HG02588 (cell line): ENCODE results near the gene SPPL3.
"Not testable (repeated sequence)": the region's sequence is repeated elsewhere in the genome, so short reads cannot be mapped to it uniquely, and the experiment has no call there.

ENCODE experiments used
- ATAC-seq: cut with Tn5 transposase; IDR thresholded peaks from one replicate; pipeline ENCODE4 v1.9.1; 2021; ENCODE audit warnings: mild to moderate bottlenecking, moderate library complexity; ENCODE audit not compliant: unreplicated experiment

SPPL3 gene

GRCh38 chr12:120845696-120846095, 58.5 kb downstream of the SPPL3 start:
- ATAC-seq = no peak

- no peak for ATAC-seq
These were observed 59.2 kb downstream of the SPPL3 start for GRCh38 chr12:120844768-120845449.

GRCh38 chr12:120844297-120844696, 59.9 kb downstream of the SPPL3 start:
- no peak for ATAC-seq

- no peak for ATAC-seq
These were observed 60.7 kb downstream of the SPPL3 start for GRCh38 chr12:120843472-120843871.

GRCh38 chr12:120842595-120842994, 61.6 kb downstream of the SPPL3 start:
- no peak for ATAC-seq

GRCh38 chr12:120841525-120841924, 62.6 kb downstream of the SPPL3 start:
- ATAC-seq = no peak

GRCh38 chr12:120839503-120839902, 64.7 kb downstream of the SPPL3 start:
- no peak for ATAC-seq

GRCh38 chr12:120838629-120839383, 65.4 kb downstream of the SPPL3 start:
- not testable (repeated sequence) for ATAC-seq

GRCh38 chr12:120836114-120836684, 68.0 kb downstream of the SPPL3 start:
- ATAC-seq = no peak

- ATAC-seq = no peak
These were observed 68.5 kb downstream of the SPPL3 start for GRCh38 chr12:120835657-120836056.

GRCh38 chr12:120835304-120835612, 68.9 kb downstream of the SPPL3 start:
- no peak for ATAC-seq

GRCh38 chr12:120834489-120835303, 69.5 kb downstream of the SPPL3 start:
- no peak for ATAC-seq

- no peak for ATAC-seq
These were observed 70.3 kb downstream of the SPPL3 start for GRCh38 chr12:120833849-120834248.

GRCh38 chr12:120832737-120833136, 71.4 kb downstream of the SPPL3 start:
- ATAC-seq = no peak

- no peak for ATAC-seq
These were observed 72.4 kb downstream of the SPPL3 start for GRCh38 chr12:120831648-120832267.

- ATAC-seq = no peak
These were observed 73.2 kb downstream of the SPPL3 start for GRCh38 chr12:120830966-120831365.

- ATAC-seq = no peak
These were observed 73.9 kb downstream of the SPPL3 start for GRCh38 chr12:120830052-120830940.

- no peak for ATAC-seq
These were observed 77.8 kb downstream of the SPPL3 start for GRCh38 chr12:120826335-120826734.

GRCh38 chr12:120825337-120825736, 78.8 kb downstream of the SPPL3 start:
- ATAC-seq = no peak
